Mucosa of rectum (tissue), 2 donors: ENCODE results near the gene SLC29A2.
A peak's percentile ranks its signal among the peaks of the same experiment; 100 is the strongest.

Experiments
- H3K27ac ChIP-seq, 2 donors: one replicate each; pipeline ENCODE4 v1.7.0; 2013; ENCODE audit warnings: inconsistent platforms in 2 of 2, low read depth in 2 of 2, low read length in 2 of 2
- H3K27me3 ChIP-seq, 2 donors: one replicate each; pipeline ENCODE4 v1.7.0; 2013; ENCODE audit warnings: low read length in 2 of 2; ENCODE audit not compliant: control insufficient read depth in 2 of 2, insufficient read depth in 2 of 2
- H3K36me3 ChIP-seq, 2 donors: one replicate each; pipeline ENCODE4 v1.7.0; 2013; ENCODE audit warnings: low read length in 2 of 2; ENCODE audit not compliant: control insufficient read depth in 2 of 2, insufficient read depth in 2 of 2
- H3K4me1 ChIP-seq, 2 donors: one replicate each; pipeline ENCODE4 v1.7.0; 2013; ENCODE audit warnings: low read length in 2 of 2, mild to moderate bottlenecking in 1 of 2; ENCODE audit not compliant: control insufficient read depth in 2 of 2, insufficient read depth in 2 of 2
- H3K4me3 ChIP-seq, 2 donors: one replicate each; pipeline ENCODE4 v1.7.0; 2013; ENCODE audit warnings: low read length in 2 of 2
- H3K9ac ChIP-seq, 2 donors: one replicate each; pipeline ENCODE4 v1.7.0; 2013; ENCODE audit warnings: low read length in 2 of 2, low read depth in 1 of 2, mild to moderate bottlenecking in 1 of 2
- H3K9me3 ChIP-seq, 2 donors: one replicate each; pipeline ENCODE4 v1.7.0; 2013; ENCODE audit warnings: low read length in 2 of 2; ENCODE audit not compliant: control insufficient read depth in 2 of 2
- donor health status: healthy.
- donor health status: Normal muscosa, but diverticular disease.

The SLC29A2 gene

DNA sequence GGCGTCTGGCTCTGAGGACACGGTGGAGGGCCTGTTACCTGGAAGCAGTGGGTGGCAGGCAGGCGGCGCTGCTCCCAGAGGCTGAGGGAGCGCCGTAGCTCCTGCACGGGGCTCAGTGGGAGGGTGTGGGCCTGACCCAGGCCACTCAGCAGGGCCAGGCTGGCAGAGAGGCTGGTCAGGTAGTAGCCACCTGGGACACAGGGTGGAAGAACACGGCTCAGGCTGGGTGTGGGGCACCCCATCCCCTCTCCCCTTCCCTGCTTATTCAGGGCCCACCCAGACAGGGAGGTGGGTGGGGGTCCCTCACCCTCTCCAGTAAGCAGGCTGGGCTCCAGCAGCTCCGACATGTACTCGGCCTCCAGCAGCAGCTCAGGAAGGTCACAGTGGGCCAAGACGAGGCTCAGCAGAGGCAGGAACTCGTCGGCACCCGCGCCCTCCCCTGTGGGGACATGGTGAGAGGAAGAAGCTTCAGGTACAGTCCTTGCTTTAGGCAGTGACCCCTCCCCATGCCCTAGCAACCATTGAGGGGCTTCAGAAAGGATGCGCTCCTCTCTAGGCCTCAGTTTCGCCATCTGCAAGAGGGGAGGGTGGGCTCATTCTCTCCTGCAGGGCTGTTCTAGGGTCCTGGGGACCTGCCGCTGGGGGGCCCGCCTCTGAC is 38.2 kb downstream of the SLC29A2 start:
- Histone ChIP-seq H3K36me3 (peaks cover 0 to 13% of the 10 kb centered on the region in 2 donors), H3K27me3 (no peaks in the 10 kb centered on the region), H3K9me3 (no peaks in the 10 kb centered on the region), H3K27ac (no peak overlapping the region), H3K4me3 (no peak overlapping the region), H3K4me1 (peaks cover 18 to 20% of the 10 kb centered on the region in 2 donors), H3K9ac (no peak overlapping the region)

DNA sequence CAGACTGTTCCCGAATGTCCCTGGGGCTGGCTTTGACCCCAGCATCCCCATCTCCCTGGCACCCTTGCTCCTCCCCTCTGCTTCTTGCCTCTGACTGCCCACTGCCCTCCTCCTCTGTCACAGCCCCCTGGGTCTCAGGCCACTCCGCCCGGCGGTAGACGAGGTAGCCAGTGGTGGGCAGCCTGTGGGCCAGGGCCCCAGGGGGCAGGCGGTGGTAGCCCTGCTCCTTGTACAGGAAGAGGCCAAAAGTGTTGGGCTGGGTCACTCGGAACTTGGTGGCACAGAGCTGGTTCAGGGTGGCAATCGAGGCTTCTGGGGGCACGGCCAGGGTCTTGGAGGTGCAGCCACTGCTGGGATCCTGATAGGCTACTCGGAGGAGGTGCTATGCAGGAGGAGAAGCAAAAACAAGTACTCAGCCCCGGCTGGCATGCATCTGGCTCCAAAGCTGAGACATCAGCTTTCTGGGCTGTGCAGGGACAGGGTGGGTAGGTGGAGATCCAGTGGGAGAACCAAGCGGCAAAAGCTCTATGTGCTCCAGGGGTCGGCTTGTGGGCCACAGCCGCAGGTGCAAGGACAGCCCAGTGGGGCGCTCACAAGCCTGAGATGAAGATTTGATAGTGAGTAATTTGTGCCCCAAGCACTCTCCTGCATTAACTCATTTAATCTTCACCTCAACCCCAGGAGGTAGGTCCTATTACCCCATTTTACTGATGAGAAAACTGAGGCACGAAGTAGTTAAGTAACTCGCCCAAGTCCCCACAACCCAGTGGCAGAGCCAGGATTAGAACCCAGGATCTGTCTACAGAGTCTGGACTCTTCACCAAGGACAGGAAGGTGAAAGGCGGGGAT is 39.0 kb downstream of the SLC29A2 start:
- Histone ChIP-seq H3K27me3 (no peaks in the 10 kb centered on the region), H3K27ac (no peak overlapping the region), H3K4me3 (no peak overlapping the region), H3K9me3 (no peaks in the 10 kb centered on the region), H3K9ac (no peak overlapping the region), H3K4me1 (peaks cover 26 to 28% of the 10 kb centered on the region in 2 donors), H3K36me3 (peaks cover 0 to 13% of the 10 kb centered on the region in 2 donors)

DNA sequence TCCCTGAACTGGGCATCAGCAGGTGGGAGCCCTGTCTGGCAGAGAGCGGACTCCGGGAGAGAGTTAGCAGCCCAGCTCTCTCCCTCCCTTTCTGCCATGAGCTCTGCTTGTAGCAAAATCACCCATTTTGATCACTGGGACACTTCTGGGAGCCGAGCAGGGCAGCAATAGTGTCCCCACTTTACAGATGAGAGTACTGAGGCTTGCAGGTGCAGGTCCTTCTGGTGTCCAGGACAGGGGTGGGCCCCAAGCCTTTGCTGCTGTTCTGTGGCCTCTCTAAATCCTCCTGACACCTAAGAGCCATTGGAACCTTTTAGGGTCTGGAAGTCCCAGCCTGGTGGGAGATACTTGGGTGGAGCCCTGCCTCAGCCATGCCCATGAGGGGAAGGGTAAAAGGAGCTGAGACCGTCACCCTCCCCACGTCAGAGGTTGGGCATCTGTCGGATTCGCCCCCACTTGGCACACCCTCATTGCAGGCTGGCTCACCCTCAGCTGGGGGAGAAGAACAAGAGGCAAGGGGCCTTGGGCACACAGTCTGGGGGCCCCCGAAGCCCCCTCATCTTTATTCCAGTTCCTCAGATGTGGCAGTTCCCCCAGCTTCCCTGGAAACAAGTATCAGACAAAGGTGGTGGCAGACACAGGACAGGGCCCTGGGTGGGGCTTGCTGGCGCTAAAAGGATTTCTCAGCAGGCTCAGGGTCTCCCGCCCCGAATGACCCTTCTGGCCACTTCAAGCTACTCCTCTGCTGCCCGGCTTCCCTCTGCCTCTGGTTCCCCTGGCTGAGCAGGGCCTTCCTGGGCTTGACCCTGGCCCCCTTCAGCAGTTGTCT is 39.8 kb downstream of the SLC29A2 start:
- Histone ChIP-seq H3K27ac (no peak overlapping the region), H3K27me3 (no peaks in the 10 kb centered on the region), H3K36me3 (peaks cover 0 to 10% of the 10 kb centered on the region in 2 donors), H3K4me3 (no peak overlapping the region), H3K9ac (no peak overlapping the region), H3K9me3 (no peaks in the 10 kb centered on the region), H3K4me1 (peaks cover 27 to 30% of the 10 kb centered on the region in 2 donors)

DNA sequence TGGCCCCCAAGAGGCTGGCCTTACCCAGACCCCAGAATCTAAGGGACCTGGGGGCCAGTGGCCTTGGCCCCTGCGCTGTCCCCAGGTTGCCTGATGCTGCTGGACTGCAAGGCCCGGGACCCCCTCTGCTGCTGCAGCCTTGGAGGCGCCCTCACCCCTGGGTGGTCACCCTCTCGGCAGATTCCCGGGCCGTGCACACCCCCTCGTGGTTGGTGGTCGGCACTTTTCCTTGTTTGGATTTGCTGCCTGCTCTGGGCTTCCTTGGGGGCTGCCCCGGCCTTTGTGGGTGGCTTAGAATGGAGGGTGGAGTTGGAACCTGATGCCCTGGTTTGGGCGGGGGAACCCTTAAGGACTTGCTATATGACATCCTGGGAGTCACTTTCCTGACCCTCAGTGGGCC is 40.6 kb downstream of the SLC29A2 start:
- Histone ChIP-seq H3K4me3 (no peak overlapping the region), H3K9me3 (no peaks in the 10 kb centered on the region), H3K36me3 (peaks cover 0 to 10% of the 10 kb centered on the region in 2 donors), H3K4me1 (peaks cover 20 to 22% of the 10 kb centered on the region in 2 donors), H3K27ac (no peak overlapping the region), H3K9ac (no peak overlapping the region), H3K27me3 (no peaks in the 10 kb centered on the region)

DNA sequence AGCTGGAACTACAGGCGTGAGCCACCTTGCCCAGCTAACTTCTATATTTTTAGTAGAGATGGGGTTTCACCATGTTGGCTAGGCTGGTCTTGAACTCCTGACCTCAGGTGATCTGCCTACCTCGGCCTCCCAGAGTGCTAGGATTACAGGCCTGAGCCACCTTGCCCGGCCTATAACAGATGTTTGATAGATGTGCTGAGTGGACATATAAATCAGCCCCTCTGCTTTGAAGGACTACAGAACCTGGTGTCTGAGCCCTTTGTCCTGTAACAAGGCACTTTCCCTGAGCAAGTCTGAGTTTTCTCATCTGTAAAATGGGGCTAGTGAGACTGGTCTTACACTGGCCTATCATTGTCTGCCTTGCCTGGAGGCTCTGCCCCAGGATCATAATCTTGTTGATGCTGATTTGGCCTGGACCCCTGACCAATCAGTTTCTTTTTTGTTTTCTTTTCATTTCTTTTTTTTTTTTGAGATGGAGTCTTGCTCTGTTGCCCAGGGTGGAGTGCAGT is 42.3 kb downstream of the SLC29A2 start:
- Histone ChIP-seq H3K4me3 (no peak overlapping the region), H3K9ac (no peak overlapping the region), H3K9me3 (no peaks in the 10 kb centered on the region), H3K27ac (no peak overlapping the region), H3K36me3 (peaks cover 0 to 10% of the 10 kb centered on the region in 2 donors), H3K27me3 (no peaks in the 10 kb centered on the region), H3K4me1 (peaks cover 14 to 15% of the 10 kb centered on the region in 2 donors)

DNA sequence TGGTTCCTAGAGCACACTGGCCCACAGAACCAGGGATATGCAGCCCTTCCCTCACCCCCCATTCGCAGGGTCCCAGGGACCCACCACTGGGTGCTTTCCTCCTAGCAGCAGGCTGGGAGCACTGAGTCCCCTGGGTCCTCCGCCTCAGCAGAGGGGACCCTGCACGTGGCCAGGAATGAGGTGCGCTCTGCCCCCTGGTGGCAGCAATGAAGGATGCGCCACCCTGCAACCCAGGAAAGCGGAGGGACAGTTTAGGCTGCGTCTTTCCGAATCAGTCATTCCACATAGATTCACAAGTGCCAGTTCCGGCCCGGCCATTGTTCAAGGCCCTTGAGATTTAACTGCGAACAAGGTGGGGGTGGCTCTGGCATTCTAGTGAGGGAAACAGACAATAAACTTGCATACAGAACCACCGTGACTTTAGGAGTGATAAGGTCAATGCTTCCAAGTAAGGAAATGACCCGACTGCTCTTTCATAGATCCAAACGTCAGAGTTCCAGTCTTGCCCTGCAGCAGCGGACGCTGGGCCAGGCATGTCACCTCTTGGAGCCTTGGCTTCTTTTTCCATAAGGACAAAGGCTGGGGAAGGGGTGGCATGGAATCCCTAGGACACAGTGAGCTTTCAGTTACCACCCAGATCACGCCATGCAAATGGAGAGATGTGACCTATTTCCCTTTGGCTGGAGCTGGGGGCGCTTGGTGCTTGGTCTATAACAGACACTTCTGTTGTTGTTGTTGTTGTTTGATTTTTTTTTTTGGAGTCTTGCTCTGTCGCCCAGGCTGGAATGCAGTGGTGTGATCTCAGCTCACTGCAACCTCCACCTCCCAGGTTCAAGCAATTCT is 43.0 kb downstream of the SLC29A2 start:
- Histone ChIP-seq H3K9ac (peak overlapping the region; percentile 2 to 14), H3K36me3 (peaks cover 0 to 10% of the 10 kb centered on the region in 2 donors), H3K27ac (peak overlapping the region in 1 of 2 donors; percentile 58), H3K27me3 (no peaks in the 10 kb centered on the region), H3K4me1 (peaks cover 14 to 15% of the 10 kb centered on the region in 2 donors), H3K4me3 (peak overlapping the region in 1 of 2 donors; percentile 50), H3K9me3 (no peaks in the 10 kb centered on the region)

DNA sequence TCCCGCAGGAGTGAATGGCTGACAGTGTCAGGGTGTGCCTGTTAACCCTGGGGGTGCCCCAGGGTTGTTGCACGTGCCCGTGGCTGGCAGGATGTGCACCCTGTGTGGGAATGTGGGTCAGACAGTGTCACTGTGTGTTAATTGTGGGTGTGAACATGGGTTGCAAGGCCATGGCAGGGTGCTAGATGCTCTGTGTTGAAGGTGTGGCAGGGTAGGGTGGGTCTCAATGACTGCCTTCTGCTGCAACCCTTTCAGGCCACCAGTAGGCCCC is 43.6 kb downstream of the SLC29A2 start:
- peak overlapping the region in 1 of 2 donors; percentile 58 for H3K27ac ChIP-seq

DNA sequence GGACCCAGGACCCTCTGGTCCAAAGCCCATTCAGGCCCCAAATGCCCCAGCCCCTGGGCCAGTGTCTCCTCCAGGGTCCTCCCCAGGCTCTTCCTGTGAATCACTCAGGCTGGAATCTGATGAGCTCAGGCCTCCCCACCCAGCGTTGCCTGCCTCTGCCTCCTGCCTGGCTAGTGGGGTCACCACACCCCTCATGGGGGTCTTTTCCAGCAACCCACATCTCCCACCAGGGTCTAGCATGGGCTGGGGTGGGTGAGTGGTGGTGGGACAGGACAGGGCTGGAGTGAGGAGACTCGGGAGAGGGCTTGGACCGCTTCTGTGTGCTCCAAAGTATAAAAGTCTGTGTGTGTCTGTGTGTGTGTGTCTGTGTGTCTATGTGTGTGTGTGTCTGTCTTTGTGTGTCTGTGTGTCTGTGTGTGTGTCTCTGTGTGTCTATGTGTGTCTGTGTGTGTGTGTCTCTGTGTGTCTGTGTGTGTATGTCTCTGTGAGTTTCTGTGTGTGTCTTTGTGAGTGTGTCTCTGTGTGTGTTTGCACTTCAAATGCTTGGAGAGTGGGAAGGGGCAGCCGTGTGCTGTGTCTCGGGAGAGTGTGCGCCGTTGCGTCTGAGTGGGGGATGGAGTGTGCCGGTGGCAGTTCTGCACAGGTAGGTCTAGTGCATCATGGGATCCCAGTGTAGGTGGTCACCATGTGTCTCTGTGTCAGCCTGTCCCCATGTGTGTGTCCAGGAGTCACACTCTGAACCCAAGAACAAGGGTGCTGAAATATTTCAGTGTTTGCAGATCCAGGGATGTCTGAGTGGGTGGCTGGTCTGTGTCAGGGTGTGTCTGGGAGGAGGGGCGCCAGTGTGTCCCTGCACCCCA is 44.2 kb downstream of the SLC29A2 start:
- Histone ChIP-seq H3K9ac (no peak overlapping the region), H3K27ac (peak overlapping the region; percentile 35 to 58), H3K4me3 (no peak overlapping the region), H3K9me3 (no peaks in the 10 kb centered on the region), H3K36me3 (peaks cover 0 to 4% of the 10 kb centered on the region in 2 donors), H3K4me1 (peaks cover 14 to 15% of the 10 kb centered on the region in 2 donors), H3K27me3 (no peaks in the 10 kb centered on the region)

More for the DNA sequence above, 43.6 kb downstream of the SLC29A2 start:
- no peak overlapping the region for H3K9ac ChIP-seq
- H3K36me3 ChIP-seq: peaks cover 0 to 7% of the 10 kb centered on the region in 2 donors
- no peak overlapping the region for H3K4me3 ChIP-seq
- no peaks in the 10 kb centered on the region for H3K9me3 ChIP-seq
- peaks cover 14 to 15% of the 10 kb centered on the region in 2 donors for H3K4me1 ChIP-seq
- no peaks in the 10 kb centered on the region for H3K27me3 ChIP-seq
